Neuronal stem cell (in vitro differentiated cells): ENCODE results near the gene ARHGAP33.
A peak's percentile ranks its signal among the peaks of the same experiment; 100 is the strongest.
"Not testable (repeated sequence)": the region's sequence is repeated elsewhere in the genome, so short reads cannot be mapped to it uniquely, and the experiment has no call there.

Experiments used
- DNase-seq: peaks from one replicate; pipeline ENCODE4 v3.0.0-alpha.2; 2013; ENCODE audit warnings: low spot score
- H2AFZ ChIP-seq: one replicate; pipeline ENCODE4 v1.6.1; 2013; ENCODE audit warnings: mild to moderate bottlenecking, low read length, inconsistent platforms
- H2AK5ac ChIP-seq: 2 replicates; pipeline ENCODE4 v1.6.1; 2013; ENCODE audit warnings: low read depth, mild to moderate bottlenecking, inconsistent platforms, low read length, moderate library complexity, mixed read lengths
- H2BK120ac ChIP-seq: 2 replicates; pipeline ENCODE4 v1.6.1; 2013; ENCODE audit warnings: low read depth, mild to moderate bottlenecking, inconsistent platforms, low read length, moderate library complexity, mixed read lengths
- H2BK12ac ChIP-seq: one replicate; pipeline ENCODE4 v1.6.1; 2013; ENCODE audit warnings: low read length, inconsistent platforms
- H2BK15ac ChIP-seq: 2 replicates; pipeline ENCODE4 v1.6.1; 2013; ENCODE audit warnings: mild to moderate bottlenecking, low read length, inconsistent platforms, mixed read lengths
- H2BK5ac ChIP-seq: one replicate; pipeline ENCODE4 v1.6.1; 2013; ENCODE audit warnings: inconsistent platforms, mild to moderate bottlenecking, low read length, moderate library complexity
- H3K14ac ChIP-seq: one replicate; pipeline ENCODE4 v1.6.1; 2013; ENCODE audit warnings: low read length, inconsistent platforms
- H3K18ac ChIP-seq: 2 replicates; pipeline ENCODE4 v1.6.1; 2013; ENCODE audit warnings: low read length, inconsistent platforms
- H3K23ac ChIP-seq: 2 replicates; pipeline ENCODE4 v1.6.1; 2013; ENCODE audit warnings: low read depth, mild to moderate bottlenecking, mixed read lengths, low read length, inconsistent platforms; ENCODE audit not compliant: poor library complexity
- H3K27ac ChIP-seq: replicated peaks from 3 replicates; pipeline ENCODE4 v1.5.1; 2013; ENCODE audit warnings: low read length, inconsistent platforms
- H3K27me3 ChIP-seq, 3 experiments: 2 replicates each; pipeline ENCODE4 v1.6.1; 2013; ENCODE audit warnings: low read length in 3 of 3, mild to moderate bottlenecking in 2 of 3, inconsistent platforms in 1 of 3, low read depth in 1 of 3, mixed read lengths in 1 of 3, moderate library complexity in 1 of 3; ENCODE audit not compliant: control insufficient read depth in 3 of 3, insufficient read depth in 3 of 3
- H3K36me3 ChIP-seq, 2 donors: replicated peaks in 1 of 2; 2 replicates each; pipeline ENCODE4 v1.6.1; 2013; ENCODE audit warnings: low read length in 2 of 2; ENCODE audit not compliant: control insufficient read depth in 2 of 2, insufficient read depth in 2 of 2
- H3K4ac ChIP-seq: 2 replicates; pipeline ENCODE4 v1.6.1; 2013; ENCODE audit warnings: inconsistent platforms, mild to moderate bottlenecking, low read length, moderate library complexity
- H3K4me1 ChIP-seq, 2 donors: 1 replicate in 1 of 2; 2 replicates in 1 of 2; pipeline ENCODE4 v1.6.1; 2013; ENCODE audit warnings: low read length in 2 of 2, low read depth in 1 of 2; ENCODE audit not compliant: control insufficient read depth in 2 of 2, insufficient read depth in 1 of 2
- H3K4me2 ChIP-seq: one replicate; pipeline ENCODE4 v1.6.1; 2013; ENCODE audit warnings: mild to moderate bottlenecking, low read length, inconsistent platforms; ENCODE audit not compliant: insufficient read depth, poor library complexity, severe bottlenecking
- H3K4me3 ChIP-seq, 2 donors: 2 replicates each; pipeline ENCODE4 v1.5.1; 2013; ENCODE audit warnings: low read length in 2 of 2, mild to moderate bottlenecking in 2 of 2, inconsistent platforms in 1 of 2, moderate library complexity in 1 of 2
- H3K79me1 ChIP-seq: one replicate; pipeline ENCODE4 v1.6.1; 2013; ENCODE audit warnings: low read depth, mild to moderate bottlenecking, inconsistent platforms, low read length, moderate library complexity
- H3K9ac ChIP-seq: one replicate; pipeline ENCODE4 v1.6.1; 2013; ENCODE audit warnings: mild to moderate bottlenecking, low read depth, low read length, inconsistent platforms; ENCODE audit not compliant: poor library complexity
- H3K9me3 ChIP-seq, 2 donors: replicated peaks in 1 of 2; 2 replicates each; pipeline versions ENCODE3 to v1.6.1; 2013; ENCODE audit warnings: low read length in 2 of 2, mild to moderate bottlenecking in 2 of 2, inconsistent platforms in 1 of 2, low read depth in 1 of 2, mixed read lengths in 1 of 2, moderate library complexity in 1 of 2; ENCODE audit not compliant: control insufficient read depth in 2 of 2, insufficient read depth in 1 of 2
- H4K8ac ChIP-seq: one replicate; pipeline ENCODE4 v1.6.1; 2013; ENCODE audit warnings: low read depth, mild to moderate bottlenecking, inconsistent platforms, low read length, moderate library complexity
- H4K91ac ChIP-seq: one replicate; pipeline ENCODE4 v1.6.1; 2013; ENCODE audit warnings: low read length, low read depth, mild to moderate bottlenecking, inconsistent platforms; ENCODE audit not compliant: poor library complexity
- WGBS, 2 donors: extraction: QIAGEN DNeasy Blood & Tissue Kit; methylation state at CpG; one replicate each; pipeline ENCODE4 v1.1.7; 2013; ENCODE audit warnings: missing lambda C conversion rate in 2 of 2, mixed read lengths in 1 of 2; ENCODE audit not compliant: insufficient read length in 2 of 2, insufficient replicate concordance in 1 of 2; ENCODE audit errors: extremely low coverage in 2 of 2; 5-methylcytosine and 5-hydroxymethylcytosine counted together

ARHGAP33 gene

DNA sequence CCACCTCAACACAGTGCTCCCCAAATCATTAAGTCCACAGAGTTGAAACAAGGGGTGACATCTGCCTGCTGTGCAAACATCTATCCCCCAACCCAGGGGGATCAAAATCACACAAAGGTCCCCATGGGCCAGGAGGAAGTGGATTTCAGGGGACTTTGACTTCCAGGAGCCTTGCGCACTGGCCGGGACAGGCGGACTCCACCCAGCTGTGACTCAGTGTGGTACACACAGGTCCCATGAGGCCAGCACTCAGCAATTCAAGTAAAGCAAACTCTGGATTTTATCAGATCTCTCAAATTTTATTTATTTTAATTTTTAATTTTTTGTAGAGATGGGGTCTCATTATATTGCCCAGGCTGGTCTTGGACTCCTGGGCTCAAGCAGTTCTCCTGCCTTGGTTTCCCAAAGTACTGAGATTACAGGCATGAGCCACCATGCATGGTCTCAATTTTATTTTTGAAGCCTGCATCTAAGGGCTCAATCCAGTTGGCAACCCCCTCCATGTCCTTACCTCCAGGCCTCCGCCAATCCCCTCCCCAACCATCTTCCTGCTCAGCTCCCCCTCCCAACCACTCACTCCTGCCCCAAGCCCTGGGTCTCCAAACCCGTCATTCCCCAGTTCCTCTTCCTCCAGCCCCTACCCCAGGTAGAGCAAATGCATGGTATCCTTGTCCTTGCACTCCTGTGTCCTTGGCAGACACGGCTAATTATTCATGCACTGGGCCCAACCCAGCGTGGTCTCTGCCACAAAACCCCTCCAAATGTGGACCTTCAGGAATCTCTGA is 18.2 kb downstream of the ARHGAP33 start:
- Histone ChIP-seq H3K4me3 (no peak overlapping the region), H3K4me1 (peaks cover 3 to 9% of the 10 kb centered on the region in 2 donors), H2BK12ac (no peak overlapping the region), H2AFZ (no peak overlapping the region), H3K9ac (no peak overlapping the region), H2BK5ac (no peak overlapping the region), H3K9me3 (no peaks in the 10 kb centered on the region), H3K14ac (no peak overlapping the region), H4K91ac (no peak overlapping the region), H2BK120ac (no peak overlapping the region), H3K36me3 (no peaks in the 10 kb centered on the region), H2AK5ac (no peak overlapping the region), H3K23ac (no peak overlapping the region), H2BK15ac (no peak overlapping the region), H4K8ac (no peak overlapping the region), H3K4ac (no peak overlapping the region), H3K4me2 (no peak overlapping the region), H3K18ac (no peak overlapping the region), H3K79me1 (peaks cover 5% of the 10 kb centered on the region), H3K27ac (no peak overlapping the region), H3K27me3 (peaks cover 9 to 37% (median 22%) of the 10 kb centered on the region in 3 experiments)
- no peak for DNase-seq
- no CpG with 5 or more reads among the region's 7 CpGs for WGBS, 2 donors

GRCh38 chr19:35795564-35795963 is 20.2 kb downstream of the ARHGAP33 start:
- H2BK12ac ChIP-seq, H3K27ac ChIP-seq, H4K8ac ChIP-seq, H4K91ac ChIP-seq, H3K4ac ChIP-seq, H3K18ac ChIP-seq, H2BK15ac ChIP-seq, H3K4me1 ChIP-seq, H3K4me2 ChIP-seq, H2BK5ac ChIP-seq, H3K14ac ChIP-seq, H3K79me1 ChIP-seq, H3K36me3 ChIP-seq, H2BK120ac ChIP-seq, H3K23ac ChIP-seq, H2AFZ ChIP-seq, DNase-seq, H3K4me3 ChIP-seq, H3K9ac ChIP-seq, H2AK5ac ChIP-seq, H3K9me3 ChIP-seq: not testable (repeated sequence)
- WGBS, 2 donors: no CpG with 5 or more reads among the region's 1 CpG
- H3K27me3 ChIP-seq: peaks cover 9 to 45% (median 22%) of the 10 kb centered on the region in 3 experiments

DNA sequence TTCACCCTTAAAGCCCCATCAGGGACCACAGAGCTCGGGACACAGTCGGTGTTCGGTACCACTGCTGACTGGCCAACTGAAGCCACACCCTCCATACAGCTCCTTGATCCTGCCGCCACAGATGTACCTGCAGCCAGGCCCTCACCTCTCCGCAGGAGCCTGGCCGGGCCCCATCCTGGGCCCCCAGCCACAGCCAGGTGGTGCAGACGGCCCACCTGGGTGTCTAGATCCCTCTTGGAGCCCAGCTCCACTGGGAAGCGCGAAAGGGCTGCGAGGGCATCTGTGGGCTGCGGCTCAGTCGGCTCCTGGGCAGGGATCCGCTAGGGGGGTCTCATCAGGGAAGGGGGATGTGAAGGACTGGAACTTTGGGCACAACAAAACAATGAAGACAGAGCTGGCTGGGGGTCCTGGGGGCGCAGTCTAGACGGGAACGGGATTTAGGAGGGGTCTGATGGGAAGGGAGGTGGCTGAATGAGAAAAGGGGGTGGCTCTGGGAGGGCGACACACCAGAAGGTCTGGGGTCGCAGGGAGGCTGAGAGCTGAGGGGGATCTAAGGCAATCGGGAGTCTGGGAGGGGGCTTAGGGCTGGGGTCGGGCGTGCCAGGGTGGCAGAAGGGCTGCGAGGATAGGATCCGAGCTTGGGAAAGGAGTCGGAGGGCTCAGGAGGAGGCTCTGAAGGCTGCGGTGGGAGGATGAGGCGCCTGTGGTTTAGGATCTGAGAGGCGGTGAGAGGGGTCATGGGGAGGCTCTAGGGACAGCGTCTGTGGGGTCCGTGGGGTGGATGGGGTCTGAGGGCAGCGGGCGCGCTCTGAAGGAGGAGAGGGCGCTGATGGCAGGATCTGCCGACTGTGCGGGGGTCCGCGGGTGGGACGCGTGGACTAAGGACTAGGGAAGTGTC is 21.5 kb downstream of the ARHGAP33 start:
- H3K79me1 ChIP-seq: peaks cover 4% of the 10 kb centered on the region
- H4K8ac ChIP-seq: no peak overlapping the region
- H3K4me1 ChIP-seq: peaks cover 3 to 9% of the 10 kb centered on the region in 2 donors
- H4K91ac ChIP-seq: no peak overlapping the region
- peak overlapping the region; percentile 96 for H2AK5ac ChIP-seq
- peak overlapping the region; percentile 53 for H2BK5ac ChIP-seq
- H3K27me3 ChIP-seq: peaks cover 9 to 48% (median 22%) of the 10 kb centered on the region in 3 experiments
- no peak overlapping the region for H3K23ac ChIP-seq
- peak overlapping the region; percentile 89 for H2BK15ac ChIP-seq
- H2BK12ac ChIP-seq: peak overlapping the region; percentile 58
- no peaks in the 10 kb centered on the region for H3K36me3 ChIP-seq
- H2BK120ac ChIP-seq: no peak overlapping the region
- DNase-seq: no peak
- H3K9ac ChIP-seq: peak overlapping the region; percentile 84
- H2AFZ ChIP-seq: peak overlapping the region; percentile 82
- peak overlapping the region; percentile 8 for H3K14ac ChIP-seq
- H3K18ac ChIP-seq: peak overlapping the region; percentile 66
- no peak overlapping the region for H3K4ac ChIP-seq
- H3K9me3 ChIP-seq: no peaks in the 10 kb centered on the region
- WGBS, 2 donors: no CpG with 5 or more reads among the region's 39 CpGs
- H3K4me3 ChIP-seq: no peak overlapping the region
- no peak overlapping the region for H3K27ac ChIP-seq
- peak overlapping the region; percentile 25 for H3K4me2 ChIP-seq

GRCh38 chr19:35797663-35798062 is 22.3 kb downstream of the ARHGAP33 start:
- peaks cover 9 to 47% (median 22%) of the 10 kb centered on the region in 3 experiments for H3K27me3 ChIP-seq
- H3K4me3 ChIP-seq: peak overlapping the region in 1 of 2 donors; percentile 22

More at GRCh38 chr19:35797663-35798062, 22.3 kb downstream of the ARHGAP33 start:
- no peak overlapping the region for H2AK5ac ChIP-seq
- peaks cover 3 to 9% of the 10 kb centered on the region in 2 donors for H3K4me1 ChIP-seq
- H4K8ac ChIP-seq: no peak overlapping the region
- no peak overlapping the region for H4K91ac ChIP-seq
- no peak overlapping the region for H3K14ac ChIP-seq
- H3K36me3 ChIP-seq: no peaks in the 10 kb centered on the region
- H3K4ac ChIP-seq: no peak overlapping the region
- DNase-seq: no peak
- no peak overlapping the region for H3K27ac ChIP-seq
- peak overlapping the region; percentile 24 for H3K9ac ChIP-seq
- H2BK5ac ChIP-seq: peak overlapping the region; percentile 53
- no peak overlapping the region for H2BK12ac ChIP-seq
- peaks cover 4% of the 10 kb centered on the region for H3K79me1 ChIP-seq
- peak overlapping the region; percentile 89 for H2BK15ac ChIP-seq
- H3K9me3 ChIP-seq: no peaks in the 10 kb centered on the region
- H3K23ac ChIP-seq: no peak overlapping the region
- H2AFZ ChIP-seq: peak overlapping the region; percentile 82
- peak overlapping the region; percentile 44 for H2BK120ac ChIP-seq
- WGBS, 2 donors: no CpG with 5 or more reads among the region's 15 CpGs
- H3K4me2 ChIP-seq: peak overlapping the region; percentile 33
- H3K18ac ChIP-seq: peak overlapping the region; percentile 66
